Measurements from ENCODE around the gene FOXI3. TPM values are rescaled to one million over a fixed set of nuclear protein-coding genes. Genes with fewer than 3 reads are reported as not detected.

FOXI3 gene
- total RNA-seq (2014; rRNA removed; shearing (Covaris generic)) = 1.7 and 2.7 TPM in 2 replicates

- peak within 1 kb of the TSS; percentile 52 for H3K4me3 ChIP-seq (ENCODE audit: insufficient read depth, low read depth, low read length)
- peak; percentile 92 for DNase-seq
- H3K27me3 ChIP-seq (ENCODE audit: control insufficient read depth, insufficient read depth, low read length) = peaks cover 39% of the 10 kb centered on the region
- H3K36me3 ChIP-seq (replicated peaks; ENCODE audit: control insufficient read depth, insufficient read depth, low read length) = peaks cover 2% of the 10 kb centered on the region; the same call in 1 of the 2 replicates
Measured at GRCh38 chr2:88452565-88452905, at the start of gene FOXI3. Gene FOXI3, minus strand, starts transcription at chr2:88452693. Its CDS starts 158 bp downstream, at chr2:88452535.

GRCh38 chr2:88500691-88501090, 48.2 kb upstream of the FOXI3 start:
- Histone ChIP-seq H3K36me3 (replicated peaks; ENCODE audit: control insufficient read depth, insufficient read depth, low read length) (no peaks in the 10 kb centered on the region), H3K4me3 (ENCODE audit: insufficient read depth, low read depth, low read length) (no peak overlapping the region), H3K27me3 (ENCODE audit: control insufficient read depth, insufficient read depth, low read length) (peaks cover 2% of the 10 kb centered on the region; the same call in 1 of the 2 replicates)
- DNase-seq = no peak

GRCh38 chr2:88499204-88499603, 46.7 kb upstream of the FOXI3 start:
- no peak for DNase-seq
- peaks cover 2% of the 10 kb centered on the region; the same call in 1 of the 2 replicates for H3K27me3 ChIP-seq (ENCODE audit: control insufficient read depth, insufficient read depth, low read length)
- H3K36me3 ChIP-seq (replicated peaks; ENCODE audit: control insufficient read depth, insufficient read depth, low read length) = no peaks in the 10 kb centered on the region
- H3K4me3 ChIP-seq (ENCODE audit: insufficient read depth, low read depth, low read length) = no peak overlapping the region

- Histone ChIP-seq H3K27me3 (ENCODE audit: control insufficient read depth, insufficient read depth, low read length) (no peaks in the 10 kb centered on the region), H3K36me3 (replicated peaks; ENCODE audit: control insufficient read depth, insufficient read depth, low read length) (no peaks in the 10 kb centered on the region), H3K4me3 (ENCODE audit: insufficient read depth, low read depth, low read length) (no peak overlapping the region)
- DNase-seq = no peak
Measured at GRCh38 chr2:88493481-88493880, 41.0 kb upstream of the FOXI3 start.

- Histone ChIP-seq H3K27me3 (ENCODE audit: control insufficient read depth, insufficient read depth, low read length) (no peaks in the 10 kb centered on the region), H3K36me3 (replicated peaks; ENCODE audit: control insufficient read depth, insufficient read depth, low read length) (no peaks in the 10 kb centered on the region), H3K4me3 (ENCODE audit: insufficient read depth, low read depth, low read length) (no peak overlapping the region)
- DNase-seq = no peak
Measured at GRCh38 chr2:88492002-88492401, 39.5 kb upstream of the FOXI3 start.

GRCh38 chr2:88489181-88489580, 36.7 kb upstream of the FOXI3 start:
- no peaks in the 10 kb centered on the region for H3K36me3 ChIP-seq (replicated peaks; ENCODE audit: control insufficient read depth, insufficient read depth, low read length)
- no peak overlapping the region for H3K4me3 ChIP-seq (ENCODE audit: insufficient read depth, low read depth, low read length)
- no peaks in the 10 kb centered on the region for H3K27me3 ChIP-seq (ENCODE audit: control insufficient read depth, insufficient read depth, low read length)
- peak; percentile 46 for DNase-seq

GRCh38 chr2:88483200-88483599, 30.7 kb upstream of the FOXI3 start:
- H3K4me3 ChIP-seq (ENCODE audit: insufficient read depth, low read depth, low read length) = no peak overlapping the region
- no peak for DNase-seq
- no peaks in the 10 kb centered on the region for H3K36me3 ChIP-seq (replicated peaks; ENCODE audit: control insufficient read depth, insufficient read depth, low read length)
- H3K27me3 ChIP-seq (ENCODE audit: control insufficient read depth, insufficient read depth, low read length) = no peaks in the 10 kb centered on the region

- no peaks in the 10 kb centered on the region for H3K27me3 ChIP-seq (ENCODE audit: control insufficient read depth, insufficient read depth, low read length)
- no peak for DNase-seq
- H3K36me3 ChIP-seq (replicated peaks; ENCODE audit: control insufficient read depth, insufficient read depth, low read length) = no peaks in the 10 kb centered on the region
- no peak overlapping the region for H3K4me3 ChIP-seq (ENCODE audit: insufficient read depth, low read depth, low read length)
Measured at GRCh38 chr2:88481691-88482336, 29.3 kb upstream of the FOXI3 start.

GRCh38 chr2:88472811-88473210, 20.3 kb upstream of the FOXI3 start:
- DNase-seq = no peak
- H3K36me3 ChIP-seq (replicated peaks; ENCODE audit: control insufficient read depth, insufficient read depth, low read length) = no peaks in the 10 kb centered on the region
- no peak overlapping the region for H3K4me3 ChIP-seq (ENCODE audit: insufficient read depth, low read depth, low read length)
- no peaks in the 10 kb centered on the region for H3K27me3 ChIP-seq (ENCODE audit: control insufficient read depth, insufficient read depth, low read length)

- no peaks in the 10 kb centered on the region for H3K27me3 ChIP-seq (ENCODE audit: control insufficient read depth, insufficient read depth, low read length)
- H3K36me3 ChIP-seq (replicated peaks; ENCODE audit: control insufficient read depth, insufficient read depth, low read length) = no peaks in the 10 kb centered on the region
- peak; percentile 54 for DNase-seq
- no peak overlapping the region for H3K4me3 ChIP-seq (ENCODE audit: insufficient read depth, low read depth, low read length)
Measured at GRCh38 chr2:88471083-88471942, 18.8 kb upstream of the FOXI3 start.

- Histone ChIP-seq H3K36me3 (replicated peaks; ENCODE audit: control insufficient read depth, insufficient read depth, low read length) (no peaks in the 10 kb centered on the region), H3K4me3 (ENCODE audit: insufficient read depth, low read depth, low read length) (no peak overlapping the region), H3K27me3 (ENCODE audit: control insufficient read depth, insufficient read depth, low read length) (no peaks in the 10 kb centered on the region)
- DNase-seq = no peak
Measured at GRCh38 chr2:88469202-88470114, 17.0 kb upstream of the FOXI3 start.

- Histone ChIP-seq H3K27me3 (ENCODE audit: control insufficient read depth, insufficient read depth, low read length) (no peaks in the 10 kb centered on the region), H3K4me3 (ENCODE audit: insufficient read depth, low read depth, low read length) (no peak overlapping the region), H3K36me3 (replicated peaks; ENCODE audit: control insufficient read depth, insufficient read depth, low read length) (no peaks in the 10 kb centered on the region)
- no peak for DNase-seq
Measured at GRCh38 chr2:88464153-88464552, 11.7 kb upstream of the FOXI3 start.

GRCh38 chr2:88458633-88459032, 6.1 kb upstream of the FOXI3 start:
- H3K4me3 ChIP-seq (ENCODE audit: insufficient read depth, low read depth, low read length) = no peak overlapping the region
- no peaks in the 10 kb centered on the region for H3K36me3 ChIP-seq (replicated peaks; ENCODE audit: control insufficient read depth, insufficient read depth, low read length)
- peaks cover 7% of the 10 kb centered on the region for H3K27me3 ChIP-seq (ENCODE audit: control insufficient read depth, insufficient read depth, low read length)
- no peak for DNase-seq

- Histone ChIP-seq H3K27me3 (ENCODE audit: control insufficient read depth, insufficient read depth, low read length) (peaks cover 39% of the 10 kb centered on the region), H3K4me3 (ENCODE audit: insufficient read depth, low read depth, low read length) (peak overlapping the region; percentile 45), H3K36me3 (replicated peaks; ENCODE audit: control insufficient read depth, insufficient read depth, low read length) (peaks cover 2% of the 10 kb centered on the region; the same call in 1 of the 2 replicates)
- no peak for DNase-seq
Measured at GRCh38 chr2:88452980-88453582, 588 bp upstream of the FOXI3 start.

Measured in H7 (cell line).